HG03442 (cell line): ENCODE measurements around the gene ZNF770.

Experiments used
- ATAC-seq: cut with Tn5 transposase; IDR thresholded peaks from one replicate; pipeline ENCODE4 v1.9.1; 2021; ENCODE audit warnings: mild to moderate bottlenecking, moderate library complexity; ENCODE audit not compliant: unreplicated experiment

The ZNF770 gene

GRCh38 chr15:34988027-34988902 lies at the start of gene ZNF770:
Gene ZNF770, minus strand, starts transcription at chr15:34988287. Its CDS starts 4,853 bp downstream, at chr15:34983434.
- ATAC-seq: peak; percentile 79

GRCh38 chr15:35028235-35028984 lies 40.3 kb upstream of the ZNF770 start:
- no peak for ATAC-seq

- ATAC-seq: no peak
These were observed 35.7 kb upstream of the ZNF770 start for GRCh38 chr15:35023804-35024203.

GRCh38 chr15:35020974-35021373 lies 32.9 kb upstream of the ZNF770 start:
- no peak for ATAC-seq

GRCh38 chr15:35019404-35020327 lies 31.6 kb upstream of the ZNF770 start:
- no peak for ATAC-seq

- ATAC-seq: no peak
These were observed 26.2 kb upstream of the ZNF770 start for GRCh38 chr15:35014241-35014640.

GRCh38 chr15:35013370-35013769 lies 25.3 kb upstream of the ZNF770 start:
- no peak for ATAC-seq

GRCh38 chr15:35007397-35007796 lies 19.3 kb upstream of the ZNF770 start:
- no peak for ATAC-seq

- no peak for ATAC-seq
These were observed 17.8 kb upstream of the ZNF770 start for GRCh38 chr15:35005933-35006332.

GRCh38 chr15:35003928-35004327 lies 15.8 kb upstream of the ZNF770 start:
- ATAC-seq: no peak

- no peak for ATAC-seq
These were observed 12.4 kb upstream of the ZNF770 start for GRCh38 chr15:35000511-35000910.

GRCh38 chr15:34999906-35000305 lies 11.8 kb upstream of the ZNF770 start:
- no peak for ATAC-seq

GRCh38 chr15:34994925-34995324 lies 6.8 kb upstream of the ZNF770 start:
- no peak for ATAC-seq

- peak; percentile 92 for ATAC-seq
These were observed 5.8 kb upstream of the ZNF770 start for GRCh38 chr15:34993877-34994276.

GRCh38 chr15:34993412-34993811 lies 5.3 kb upstream of the ZNF770 start:
- ATAC-seq: no peak

GRCh38 chr15:34987609-34988026 lies 469 bp downstream of the ZNF770 start:
- no peak for ATAC-seq

GRCh38 chr15:34986771-34987480 lies 1.2 kb downstream of the ZNF770 start:
- ATAC-seq: no peak

GRCh38 chr15:34986326-34986725 lies 1.8 kb downstream of the ZNF770 start:
- ATAC-seq: no peak

GRCh38 chr15:34984889-34985630 lies 3.0 kb downstream of the ZNF770 start:
- no peak for ATAC-seq

GRCh38 chr15:34976743-34977142 lies 11.3 kb downstream of the ZNF770 start:
- ATAC-seq: no peak
